AG09309 (cell line): Measurements from ENCODE around the gene SLC10A7.

ENCODE experiments used
- DNase-seq: peaks from one replicate; pipeline ENCODE4 v3.0.0-alpha.2; 2010; ENCODE audit warnings: low read depth
- H3K4me3 ChIP-seq: 2 replicates; pipeline ENCODE4 v1.5.1; 2011; ENCODE audit warnings: mild to moderate bottlenecking, low read depth, low read length, moderate library complexity; ENCODE audit not compliant: control insufficient read depth
- TF ChIP-seq, protein P1 (sequence below): IDR thresholded peaks from 2 replicates; pipeline ENCODE4 v1.5.1; 2011; ENCODE audit warnings: mild to moderate bottlenecking, low read depth, low read length, inconsistent platforms; ENCODE audit not compliant: insufficient read depth, control insufficient read depth; ENCODE audit errors: missing control alignments

SLC10A7 gene

DNA sequence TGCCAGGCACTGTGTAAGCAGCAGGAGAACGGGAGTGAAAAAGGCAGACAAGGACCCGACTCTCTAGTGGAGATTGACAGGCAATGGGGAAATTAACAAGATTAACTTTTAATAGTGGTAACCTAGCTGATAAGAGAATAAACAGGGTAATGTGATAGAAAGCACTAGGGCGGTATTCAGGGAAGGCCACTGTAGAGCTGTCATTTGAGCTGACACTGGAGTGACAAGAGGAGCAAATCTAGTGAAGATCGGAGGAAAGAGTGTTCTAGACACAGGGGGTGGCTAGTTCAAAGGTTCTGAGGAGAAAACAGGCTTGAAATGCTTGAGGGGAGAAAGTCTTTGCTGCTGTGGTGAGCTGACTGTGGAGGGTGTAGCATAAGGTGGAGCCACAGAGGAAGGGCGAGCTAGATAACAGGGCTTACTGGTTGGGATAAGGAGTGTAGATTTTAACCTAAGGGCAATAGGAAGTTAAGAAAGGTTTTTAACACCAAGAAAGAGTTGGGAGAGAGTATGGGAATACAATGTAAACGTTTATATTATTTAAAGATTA lies 122.8 kb downstream of the SLC10A7 start:
- no peak overlapping the region for H3K4me3 ChIP-seq
- TF ChIP-seq, protein P1, sequence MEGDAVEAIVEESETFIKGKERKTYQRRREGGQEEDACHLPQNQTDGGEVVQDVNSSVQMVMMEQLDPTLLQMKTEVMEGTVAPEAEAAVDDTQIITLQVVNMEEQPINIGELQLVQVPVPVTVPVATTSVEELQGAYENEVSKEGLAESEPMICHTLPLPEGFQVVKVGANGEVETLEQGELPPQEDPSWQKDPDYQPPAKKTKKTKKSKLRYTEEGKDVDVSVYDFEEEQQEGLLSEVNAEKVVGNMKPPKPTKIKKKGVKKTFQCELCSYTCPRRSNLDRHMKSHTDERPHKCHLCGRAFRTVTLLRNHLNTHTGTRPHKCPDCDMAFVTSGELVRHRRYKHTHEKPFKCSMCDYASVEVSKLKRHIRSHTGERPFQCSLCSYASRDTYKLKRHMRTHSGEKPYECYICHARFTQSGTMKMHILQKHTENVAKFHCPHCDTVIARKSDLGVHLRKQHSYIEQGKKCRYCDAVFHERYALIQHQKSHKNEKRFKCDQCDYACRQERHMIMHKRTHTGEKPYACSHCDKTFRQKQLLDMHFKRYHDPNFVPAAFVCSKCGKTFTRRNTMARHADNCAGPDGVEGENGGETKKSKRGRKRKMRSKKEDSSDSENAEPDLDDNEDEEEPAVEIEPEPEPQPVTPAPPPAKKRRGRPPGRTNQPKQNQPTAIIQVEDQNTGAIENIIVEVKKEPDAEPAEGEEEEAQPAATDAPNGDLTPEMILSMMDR = no peak
- DNase-seq = no peak

DNA sequence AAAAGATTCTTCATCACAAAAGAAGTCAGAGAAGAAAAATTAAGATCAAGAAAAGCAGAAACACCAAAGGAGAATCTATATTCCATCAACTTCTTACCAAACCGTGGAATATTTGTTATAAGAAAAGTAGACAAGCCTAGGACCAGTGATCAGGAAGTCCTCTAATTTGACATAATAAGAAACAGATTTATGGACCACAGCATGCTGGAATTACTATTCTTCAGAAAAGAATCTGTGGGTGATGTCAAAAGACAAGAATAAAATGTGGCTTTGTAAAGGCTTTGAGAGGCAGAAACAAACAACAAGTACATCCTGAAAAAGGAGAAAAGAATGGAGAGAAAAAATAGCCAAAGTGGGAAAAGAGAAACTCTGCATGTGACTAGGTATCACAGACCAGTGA lies 123.3 kb downstream of the SLC10A7 start:
- peak; percentile 20 for DNase-seq
- H3K4me3 ChIP-seq = no peak overlapping the region
- TF ChIP-seq, protein P1 = no peak

DNA sequence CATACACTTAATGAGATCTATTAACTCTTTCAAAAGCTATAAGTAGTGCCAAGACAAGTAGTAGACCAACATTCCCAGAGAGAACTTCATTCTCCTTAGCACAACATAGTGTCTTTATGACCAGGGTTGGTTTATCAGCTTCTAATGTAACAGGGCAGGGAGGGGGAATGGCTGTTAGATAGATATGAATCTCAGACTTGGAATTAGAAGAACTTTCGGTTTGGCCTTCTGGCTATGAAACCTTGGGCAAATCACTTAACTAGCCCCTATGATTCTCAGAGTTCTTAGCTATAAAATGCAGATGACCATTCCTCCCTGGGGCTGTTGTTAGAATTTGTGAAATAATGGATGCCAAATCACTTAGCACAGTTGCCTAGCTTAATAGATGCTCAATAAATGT lies 132.2 kb downstream of the SLC10A7 start:
- TF ChIP-seq, protein P1 = no peak
- no peak for DNase-seq
- no peak overlapping the region for H3K4me3 ChIP-seq

DNA sequence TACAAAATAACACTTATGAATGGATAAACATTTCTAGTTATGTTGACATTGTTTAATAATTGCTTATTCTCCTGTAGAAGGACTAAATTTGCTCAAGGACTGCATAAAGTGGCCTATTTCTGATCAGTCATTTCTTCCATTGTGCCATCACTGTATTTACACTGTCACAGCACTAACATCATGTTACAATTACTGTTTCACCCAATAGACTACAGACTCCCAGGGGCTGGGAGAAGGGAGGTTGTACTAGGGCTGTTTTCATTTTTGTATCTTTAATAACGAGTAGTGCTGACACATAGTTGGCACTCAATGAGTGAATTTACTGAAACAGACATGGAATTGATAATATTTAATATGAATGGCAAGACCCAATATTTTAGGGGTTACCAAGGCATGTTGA lies 139.5 kb downstream of the SLC10A7 start:
- TF ChIP-seq, protein P1 = no peak
- DNase-seq = no peak
- no peak overlapping the region for H3K4me3 ChIP-seq

DNA sequence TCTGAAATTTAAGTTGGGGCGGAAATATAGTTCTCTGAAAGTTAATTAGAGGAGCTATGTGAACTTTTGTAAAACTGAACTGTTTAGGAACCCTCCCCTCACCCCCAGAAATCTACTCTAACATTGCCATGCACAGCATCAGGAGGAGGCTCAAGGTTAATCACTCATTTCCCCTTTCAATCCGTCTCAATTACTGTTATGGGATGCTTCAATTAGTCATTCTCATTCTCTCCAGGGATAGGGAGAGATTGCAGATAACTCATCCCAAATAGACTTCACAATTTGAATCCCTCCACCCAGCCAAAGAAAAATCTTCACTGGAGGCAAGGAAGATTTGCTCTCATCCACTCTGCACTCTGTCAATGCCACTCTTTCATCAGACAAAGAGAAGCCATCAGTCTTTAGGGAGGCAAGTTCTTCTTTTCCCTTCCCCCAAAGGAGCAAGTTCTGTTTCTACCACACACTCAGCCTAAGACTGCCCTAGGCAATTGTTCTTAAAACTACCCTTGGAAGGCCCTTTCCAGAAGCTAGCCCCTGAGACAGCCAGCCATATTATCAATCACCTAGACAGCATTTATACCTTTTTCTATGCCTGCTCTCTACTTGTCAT lies 140.4 kb downstream of the SLC10A7 start:
- no peak for DNase-seq
- TF ChIP-seq, protein P1 = no peak
- no peak overlapping the region for H3K4me3 ChIP-seq

DNA sequence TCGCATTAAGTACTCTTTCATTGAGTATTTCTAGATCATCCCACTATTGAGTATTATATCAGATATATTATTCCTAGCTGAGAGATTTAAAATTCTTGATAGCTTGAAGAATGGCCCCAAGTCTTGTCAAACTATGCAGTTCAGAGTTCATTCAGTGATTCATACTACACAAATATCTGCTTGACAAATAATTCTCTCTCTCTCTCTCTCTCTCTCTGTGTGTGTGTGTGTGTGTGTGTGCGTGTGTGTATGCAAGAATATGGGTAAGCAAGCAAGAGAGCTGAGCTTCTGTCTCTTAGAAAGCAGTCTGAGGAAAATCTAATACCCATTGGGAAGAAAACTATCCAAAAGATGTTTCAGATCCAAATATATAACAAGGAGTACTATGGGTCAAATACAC lies 142.0 kb downstream of the SLC10A7 start:
- TF ChIP-seq, protein P1 = no peak
- no peak overlapping the region for H3K4me3 ChIP-seq
- no peak for DNase-seq
